HG02938 (cell line): ENCODE data around the gene KRT84.

Experiments
- ATAC-seq: cut with Tn5 transposase; IDR thresholded peaks from one replicate; pipeline ENCODE4 v1.9.1; 2021; ENCODE audit warnings: mild to moderate bottlenecking, moderate library complexity; ENCODE audit not compliant: unreplicated experiment

The KRT84 gene

DNA sequence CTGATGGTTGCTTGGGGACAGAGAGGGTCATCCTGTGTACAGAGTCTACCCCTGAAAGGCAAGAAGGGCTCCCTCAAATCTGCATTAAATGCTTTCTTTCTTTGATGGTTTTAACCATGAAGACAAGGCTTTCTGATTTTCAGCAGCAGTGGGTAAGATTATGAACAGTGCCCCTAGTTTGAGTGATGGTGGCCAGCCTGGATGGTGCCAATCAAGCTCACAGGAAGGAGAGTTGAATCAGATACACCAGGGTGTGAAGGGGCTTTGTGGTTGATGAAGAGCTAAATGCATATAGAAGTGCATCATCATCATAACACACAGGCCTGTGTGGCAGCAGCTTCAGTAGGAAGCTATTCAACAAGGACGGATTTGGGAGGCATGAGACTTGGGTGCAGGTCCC lies 23.9 kb downstream of the KRT84 start:
- ATAC-seq, result no peak

GRCh38 chr12:52360663-52361271 lies 24.7 kb downstream of the KRT84 start:
- ATAC-seq, result no peak

- ATAC-seq, result no peak
Observed at GRCh38 chr12:52360106-52360662, 25.3 kb downstream of the KRT84 start.

- no peak for ATAC-seq
Observed at GRCh38 chr12:52359621-52360061, 25.8 kb downstream of the KRT84 start.

DNA sequence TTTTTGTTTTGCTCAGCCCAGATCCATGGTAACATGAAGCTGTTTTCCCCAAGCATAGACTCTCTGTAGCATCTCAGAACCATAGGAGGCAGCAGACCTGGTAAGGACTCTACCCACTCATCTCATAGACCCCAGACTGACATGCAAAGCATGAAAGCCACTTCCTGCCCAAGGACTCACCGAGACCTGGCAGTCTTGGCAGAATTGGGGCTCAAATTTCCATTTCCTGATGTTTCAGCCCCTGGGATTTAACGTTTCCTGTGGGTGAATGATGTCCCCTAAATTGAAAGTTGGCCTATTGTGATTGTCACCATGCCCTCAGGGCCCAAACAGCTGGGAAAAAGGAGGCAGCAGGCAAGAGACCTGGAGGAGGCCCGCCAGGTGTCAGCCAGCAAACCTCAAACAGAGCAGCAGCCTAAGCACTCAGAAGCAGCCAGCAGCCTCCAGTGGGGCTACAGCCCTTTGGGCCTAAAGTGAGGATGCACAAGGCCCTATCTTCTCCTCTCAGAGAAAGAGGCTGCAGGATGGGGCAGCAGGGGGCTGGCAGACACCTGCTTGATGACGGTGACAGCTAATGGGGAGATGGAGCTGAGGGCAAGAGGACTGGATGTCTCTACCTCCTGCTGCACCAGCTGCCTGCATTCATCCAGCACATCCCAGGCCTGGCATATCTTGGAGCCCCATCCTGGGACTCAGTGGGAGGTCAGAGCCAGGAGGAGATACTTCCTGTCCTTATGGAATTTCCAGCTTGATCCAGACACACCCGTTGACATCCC lies 26.7 kb downstream of the KRT84 start:
- ATAC-seq, result peak; percentile 96

DNA sequence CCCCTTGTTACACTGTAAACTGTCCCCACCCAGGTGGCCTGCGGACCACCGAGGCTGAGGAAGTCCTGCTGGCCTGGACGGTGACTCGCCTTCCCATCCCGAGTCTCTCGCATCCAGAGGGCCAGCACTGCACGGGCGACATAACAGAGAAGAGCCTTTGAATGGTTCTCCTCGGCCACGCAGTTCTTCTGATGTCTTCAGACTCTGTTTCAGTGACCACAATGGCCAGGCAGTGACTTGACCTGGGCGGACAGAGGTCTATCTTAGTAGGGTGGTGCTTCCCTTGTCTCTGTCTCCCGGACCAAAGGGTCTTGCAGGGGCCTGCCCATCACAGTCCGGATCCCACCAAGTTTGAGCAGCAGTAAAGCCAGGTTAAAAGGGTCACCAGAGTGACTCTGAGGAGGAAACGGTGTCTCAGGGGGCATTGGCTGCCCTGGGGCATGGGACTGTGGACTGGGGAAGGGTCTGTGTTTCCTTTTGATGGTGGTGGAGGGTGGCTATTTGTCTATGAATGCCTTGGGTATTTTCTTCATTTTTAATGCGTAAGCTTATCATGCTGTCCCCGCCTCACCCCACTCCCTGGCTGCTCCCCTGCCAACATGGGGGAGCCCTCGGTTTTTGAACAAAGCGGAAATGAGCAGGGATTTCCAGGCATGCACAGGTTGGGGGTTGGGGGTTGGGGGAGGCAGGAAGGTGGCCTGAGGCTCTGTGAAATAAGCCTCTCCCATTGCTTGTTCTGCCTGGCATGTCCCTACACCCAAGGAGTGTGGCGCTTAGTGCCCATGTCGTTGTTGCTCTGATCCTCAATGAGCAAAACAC lies 28.5 kb downstream of the KRT84 start:
- no peak for ATAC-seq

- ATAC-seq, result no peak
Observed at GRCh38 chr12:52356031-52356761, 29.3 kb downstream of the KRT84 start.

DNA sequence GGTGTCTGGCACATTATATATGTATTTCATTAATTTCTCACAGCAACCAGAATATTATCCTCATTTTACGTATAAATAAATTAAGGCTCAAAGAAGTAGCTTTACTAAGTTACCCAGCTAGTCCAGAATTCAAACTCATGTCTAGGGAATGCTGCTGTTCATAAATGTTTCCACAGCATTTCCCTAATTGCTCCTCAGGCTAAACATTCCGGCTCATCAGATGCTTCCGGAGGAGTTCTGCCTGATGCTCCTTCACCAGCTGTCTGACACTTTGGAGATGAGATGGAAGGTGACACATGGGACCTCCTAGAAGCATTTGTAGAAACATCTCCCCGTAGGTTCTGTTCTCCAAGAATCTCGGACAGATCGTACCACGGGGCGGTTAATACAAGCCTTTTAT lies 30.3 kb downstream of the KRT84 start:
- no peak for ATAC-seq

GRCh38 chr12:52354200-52354599 lies 31.3 kb downstream of the KRT84 start:
- ATAC-seq, result no peak

GRCh38 chr12:52353766-52354165 lies 31.7 kb downstream of the KRT84 start:
- ATAC-seq, result no peak

DNA sequence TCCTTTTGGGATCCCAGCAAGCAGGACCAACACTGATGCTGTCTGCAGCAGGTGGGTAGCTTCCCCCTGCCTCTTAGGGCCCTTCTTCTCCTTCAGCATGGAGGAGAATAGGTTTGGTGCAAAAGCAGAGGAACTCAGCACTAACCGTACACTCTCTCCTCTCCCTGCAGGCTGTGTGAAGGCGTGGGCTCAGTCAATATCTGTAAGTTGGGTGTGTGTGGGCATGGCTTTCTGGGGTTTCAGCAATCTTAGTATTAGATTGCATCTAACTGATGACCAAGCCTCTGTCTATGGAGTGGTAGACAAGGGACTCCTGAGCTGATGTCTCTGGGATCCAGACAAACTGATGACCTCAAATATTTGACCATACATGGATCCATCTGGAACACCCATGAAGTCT lies 32.5 kb downstream of the KRT84 start:
- ATAC-seq, result no peak

- ATAC-seq, result no peak
Observed at GRCh38 chr12:52351196-52352059, 34.0 kb downstream of the KRT84 start.

GRCh38 chr12:52350786-52351185 lies 34.7 kb downstream of the KRT84 start:
- no peak for ATAC-seq

DNA sequence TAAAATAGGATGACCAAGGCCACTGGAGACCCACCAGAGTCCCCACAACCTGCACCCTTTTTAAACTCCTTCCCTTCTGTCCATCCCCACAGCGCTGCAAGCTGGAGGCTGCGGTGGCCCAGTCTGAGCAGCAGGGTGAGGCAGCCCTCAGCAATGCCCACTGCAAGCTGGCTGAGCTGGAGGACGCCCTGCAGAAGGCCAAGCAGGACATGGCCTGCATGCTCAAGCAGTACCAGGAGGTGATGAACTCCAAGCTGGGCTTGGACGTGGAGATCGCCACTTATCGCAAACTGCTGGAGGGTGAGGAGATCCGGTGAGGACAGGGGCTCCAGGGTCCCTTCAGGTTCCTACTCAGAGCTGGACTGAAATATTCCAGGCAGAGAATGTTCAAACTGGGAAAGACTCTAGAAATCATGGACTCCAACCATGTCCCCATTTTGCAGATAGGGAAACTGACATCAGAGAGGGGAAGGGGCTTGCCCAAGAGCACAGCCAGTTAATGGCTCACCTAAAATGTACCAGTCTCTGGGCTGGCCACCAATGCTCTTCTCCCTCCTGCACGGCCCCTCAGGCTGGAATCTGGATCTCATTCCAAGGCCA lies 35.3 kb downstream of the KRT84 start:
- ATAC-seq, result no peak

GRCh38 chr12:52349196-52349595 lies 36.3 kb downstream of the KRT84 start:
- no peak for ATAC-seq

DNA sequence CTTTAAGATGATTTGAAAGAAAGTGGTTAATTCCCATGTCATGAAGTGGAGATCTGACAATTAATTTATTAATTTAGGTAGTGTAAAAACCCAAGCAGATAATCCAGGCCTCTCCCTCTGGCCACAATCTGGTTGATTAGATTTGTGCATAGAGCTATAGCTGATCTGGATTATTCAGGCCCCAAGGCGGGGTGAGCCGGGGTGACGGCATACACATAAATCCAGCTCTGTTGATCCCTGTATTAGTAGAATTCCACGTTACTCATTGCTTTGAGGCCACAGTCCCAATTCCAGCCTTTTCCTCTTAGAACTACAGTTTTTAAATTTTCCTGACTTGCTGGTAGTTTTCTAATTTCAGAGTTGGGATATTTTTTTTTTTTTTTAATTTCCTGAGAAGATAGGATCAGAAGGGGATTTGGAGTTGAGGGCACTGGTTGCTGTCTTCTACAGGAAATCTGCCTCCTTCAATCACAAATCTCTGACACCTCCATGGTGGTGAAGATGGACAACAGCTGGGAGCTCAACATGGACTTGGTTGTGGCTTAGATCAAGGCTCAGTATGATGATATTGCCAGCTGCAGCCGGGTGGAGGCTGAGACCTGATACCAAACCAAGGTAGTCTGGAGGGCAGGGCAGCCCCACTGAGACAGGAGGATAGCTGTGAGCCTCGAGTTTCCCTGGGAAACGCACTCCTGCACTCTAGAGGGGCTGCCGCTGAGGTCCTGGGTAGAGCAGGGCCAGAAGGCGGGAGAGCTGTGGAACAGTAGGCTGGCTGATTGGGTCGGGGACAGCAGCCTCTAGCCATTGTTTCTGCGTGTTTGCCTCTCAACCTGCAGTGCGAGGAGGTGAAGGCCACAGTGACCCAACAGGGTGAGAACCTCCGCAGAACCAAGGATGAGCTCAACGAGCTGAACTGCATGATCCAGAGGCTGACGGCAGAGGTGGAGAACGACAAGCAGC lies 37.6 kb downstream of the KRT84 start:
- ATAC-seq, result no peak

DNA sequence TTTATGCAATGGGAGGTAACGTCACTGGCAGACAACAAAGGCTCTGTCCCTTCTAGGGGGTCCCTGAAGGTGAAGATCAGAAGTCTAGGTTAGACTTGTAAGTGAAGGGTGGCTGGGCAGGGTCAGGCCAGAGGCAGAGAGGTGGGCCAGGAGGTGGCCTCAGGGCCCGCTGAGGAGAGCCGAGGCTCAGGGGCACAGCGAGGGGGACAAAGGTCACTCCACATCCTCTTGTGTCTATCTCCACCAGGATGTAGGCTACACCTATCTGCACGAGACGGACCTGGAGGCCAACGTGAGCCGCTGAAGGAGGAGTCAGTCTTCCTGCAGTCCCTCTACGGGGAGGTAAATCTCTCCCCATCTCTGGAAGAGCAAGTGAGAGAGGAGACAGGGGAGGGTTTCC lies 38.4 kb downstream of the KRT84 start:
- ATAC-seq, result no peak

- no peak for ATAC-seq
Observed at GRCh38 chr12:52346593-52346992, 38.9 kb downstream of the KRT84 start.
